ENCODE results near the gene ARL15. TPM values are rescaled to one million over a fixed set of nuclear protein-coding genes. Genes with fewer than 3 reads are reported as not detected.

The ARL15 gene
- total RNA-seq, 4 donors from 2014 or later, result 19.9 to 57.0 (median 36.9) TPM

DNA sequence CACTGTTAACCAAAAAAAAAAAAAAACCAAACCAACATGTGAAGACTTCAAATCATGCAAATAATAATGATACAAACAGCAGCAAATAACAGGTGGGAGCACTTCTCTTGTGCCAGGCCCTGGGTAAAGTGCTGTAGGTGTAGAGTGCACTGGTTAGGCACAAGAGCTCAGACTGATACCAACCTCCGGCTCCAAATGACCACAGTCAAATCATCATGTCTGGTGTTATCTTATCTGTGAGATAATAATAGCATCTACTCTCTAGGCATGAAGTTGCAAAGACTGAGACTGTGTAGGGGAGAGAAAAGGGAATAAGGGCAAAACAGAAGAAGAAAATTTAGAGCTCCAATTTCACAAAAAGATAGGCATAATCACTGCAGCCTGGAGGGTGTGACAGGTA, 159.5 kb downstream of the ARL15 start:
- no peak for DNase-seq (ENCODE audit: low spot score in 2 of 2)
- TF ChIP-seq EP300 (IDR thresholded peaks at IDR 0.05) (no peak), POLR2AphosphoS5 (IDR thresholded peaks at IDR 0.05) (no peak)
- WGBS, result 86% methylated on average over 1 of the region's 1 CpG
- peaks cover 4% of the 10 kb centered on the region for H3K4me1 ChIP-seq
- H3K27ac ChIP-seq, result no peak overlapping the region
- H3K27me3 ChIP-seq, result no peaks in the 10 kb centered on the region
- H3K36me3 ChIP-seq, result no peaks in the 10 kb centered on the region
- no peak overlapping the region for H3K4me3 ChIP-seq
- no peaks in the 10 kb centered on the region for H3K9me3 ChIP-seq

DNA sequence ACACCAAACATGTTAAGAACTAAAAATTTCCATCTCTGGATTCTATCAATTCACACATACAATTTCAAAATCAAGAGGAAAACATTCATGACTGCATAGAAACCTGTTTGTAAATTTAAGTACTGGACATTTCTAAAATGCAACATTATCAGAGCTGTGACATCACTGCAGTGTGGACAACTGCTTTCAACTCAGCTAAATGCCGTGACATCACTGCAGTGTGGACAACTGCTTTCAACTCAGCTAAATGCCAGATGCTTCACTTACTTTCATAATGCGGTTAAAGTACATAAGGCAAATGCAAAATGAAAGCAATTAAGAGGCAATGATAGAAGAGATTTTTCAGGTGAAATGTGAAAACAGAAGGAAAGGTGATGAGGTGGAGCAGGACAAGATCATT, 161.5 kb downstream of the ARL15 start:
- no peaks in the 10 kb centered on the region for H3K36me3 ChIP-seq
- H3K9me3 ChIP-seq, result no peaks in the 10 kb centered on the region
- DNase-seq (ENCODE audit: low spot score in 2 of 2), result no peak
- no peaks in the 10 kb centered on the region for H3K27me3 ChIP-seq
- 89% methylated on average over 2 of the region's 2 CpGs for WGBS
- no peak overlapping the region for H3K27ac ChIP-seq
- peaks cover 4% of the 10 kb centered on the region for H3K4me1 ChIP-seq
- TF ChIP-seq, protein P1, sequence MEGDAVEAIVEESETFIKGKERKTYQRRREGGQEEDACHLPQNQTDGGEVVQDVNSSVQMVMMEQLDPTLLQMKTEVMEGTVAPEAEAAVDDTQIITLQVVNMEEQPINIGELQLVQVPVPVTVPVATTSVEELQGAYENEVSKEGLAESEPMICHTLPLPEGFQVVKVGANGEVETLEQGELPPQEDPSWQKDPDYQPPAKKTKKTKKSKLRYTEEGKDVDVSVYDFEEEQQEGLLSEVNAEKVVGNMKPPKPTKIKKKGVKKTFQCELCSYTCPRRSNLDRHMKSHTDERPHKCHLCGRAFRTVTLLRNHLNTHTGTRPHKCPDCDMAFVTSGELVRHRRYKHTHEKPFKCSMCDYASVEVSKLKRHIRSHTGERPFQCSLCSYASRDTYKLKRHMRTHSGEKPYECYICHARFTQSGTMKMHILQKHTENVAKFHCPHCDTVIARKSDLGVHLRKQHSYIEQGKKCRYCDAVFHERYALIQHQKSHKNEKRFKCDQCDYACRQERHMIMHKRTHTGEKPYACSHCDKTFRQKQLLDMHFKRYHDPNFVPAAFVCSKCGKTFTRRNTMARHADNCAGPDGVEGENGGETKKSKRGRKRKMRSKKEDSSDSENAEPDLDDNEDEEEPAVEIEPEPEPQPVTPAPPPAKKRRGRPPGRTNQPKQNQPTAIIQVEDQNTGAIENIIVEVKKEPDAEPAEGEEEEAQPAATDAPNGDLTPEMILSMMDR (IDR thresholded peaks at IDR 0.05), result no peak
- TF ChIP-seq POLR2A (IDR thresholded peaks at IDR 0.05) (no peak), POLR2AphosphoS5 (IDR thresholded peaks at IDR 0.05) (no peak), EP300 (IDR thresholded peaks at IDR 0.05) (no peak)
- H3K4me3 ChIP-seq, result no peak overlapping the region

DNA sequence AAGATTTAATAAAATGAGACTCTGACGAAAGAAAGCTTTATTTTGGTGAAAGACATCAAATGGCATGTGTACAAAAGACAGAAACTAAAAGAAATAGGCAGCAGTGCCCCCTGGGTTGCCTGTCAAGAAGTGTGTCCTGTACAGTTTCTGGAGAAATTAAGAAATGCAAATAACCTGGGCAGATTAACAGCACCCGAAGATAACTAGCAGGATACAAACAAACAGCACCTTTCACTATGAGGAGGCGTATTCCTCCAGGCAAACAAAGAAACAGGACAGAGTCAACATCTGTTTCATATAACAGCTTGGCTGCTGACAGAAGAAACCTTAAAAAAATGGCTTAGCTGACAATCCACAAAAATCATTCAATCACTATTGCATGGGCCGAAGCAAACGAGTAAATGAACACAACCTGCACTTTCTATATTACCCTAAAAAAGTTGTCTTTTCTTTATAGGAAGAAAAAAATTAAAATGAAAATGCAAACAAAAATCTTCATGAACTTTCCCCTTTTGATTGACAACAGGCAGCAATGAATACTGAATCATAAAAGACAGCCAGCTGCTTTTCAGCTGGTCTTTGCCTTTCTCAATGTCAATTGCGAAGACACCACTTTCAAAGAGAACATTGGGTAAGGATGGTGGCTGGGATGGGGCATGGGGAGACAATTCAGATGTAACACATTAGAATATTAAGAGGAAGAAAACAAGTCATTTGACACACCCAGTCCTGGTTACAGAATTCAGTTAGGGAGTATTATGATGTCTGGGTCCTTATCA, 162.1 kb downstream of the ARL15 start:
- H3K4me3 ChIP-seq, result no peak overlapping the region
- TF ChIP-seq, protein P1 (IDR thresholded peaks at IDR 0.05), result no peak
- TF ChIP-seq EP300 (IDR thresholded peaks at IDR 0.05), result no peak
- no peak for TF ChIP-seq POLR2AphosphoS5 (IDR thresholded peaks at IDR 0.05)
- no peak for TF ChIP-seq POLR2A (IDR thresholded peaks at IDR 0.05)
- no peaks in the 10 kb centered on the region for H3K36me3 ChIP-seq
- no peak overlapping the region for H3K27ac ChIP-seq
- DNase-seq (ENCODE audit: low spot score in 2 of 2), result no peak
- H3K27me3 ChIP-seq, result no peaks in the 10 kb centered on the region
- H3K4me1 ChIP-seq, result peaks cover 4% of the 10 kb centered on the region
- no peaks in the 10 kb centered on the region for H3K9me3 ChIP-seq
- WGBS, result 50% methylated on average over 6 of the region's 6 CpGs

DNA sequence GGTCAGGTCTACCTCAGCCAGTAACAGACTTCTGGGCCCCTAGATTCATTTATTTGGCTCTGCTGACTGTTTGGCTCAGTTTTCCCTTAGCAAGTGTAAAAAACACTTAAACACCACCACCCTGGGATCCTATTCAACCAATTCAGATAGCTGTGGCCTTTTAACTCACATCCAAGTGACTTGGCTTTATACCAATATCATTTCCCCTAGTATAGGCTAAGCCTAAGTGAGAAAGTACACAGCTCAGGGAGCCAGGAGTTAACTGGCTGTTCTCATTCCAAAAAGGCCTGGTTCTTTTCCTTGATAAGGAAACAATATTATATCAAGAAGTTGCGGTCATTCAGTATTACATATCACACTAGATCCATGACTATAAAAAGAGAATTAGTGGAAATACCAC, 163.5 kb downstream of the ARL15 start:
- Histone ChIP-seq H3K9me3 (no peaks in the 10 kb centered on the region), H3K36me3 (no peaks in the 10 kb centered on the region), H3K4me3 (no peak overlapping the region), H3K27me3 (no peaks in the 10 kb centered on the region), H3K4me1 (peaks cover 4% of the 10 kb centered on the region), H3K27ac (no peak overlapping the region)
- 100% methylated on average over 1 of the region's 1 CpG for WGBS
- TF ChIP-seq POLR2A (IDR thresholded peaks at IDR 0.05) (no peak), EP300 (IDR thresholded peaks at IDR 0.05) (no peak), POLR2AphosphoS5 (IDR thresholded peaks at IDR 0.05) (no peak)
- TF ChIP-seq, protein P1 (IDR thresholded peaks at IDR 0.05), result no peak
- DNase-seq (ENCODE audit: low spot score in 2 of 2), result no peak

DNA sequence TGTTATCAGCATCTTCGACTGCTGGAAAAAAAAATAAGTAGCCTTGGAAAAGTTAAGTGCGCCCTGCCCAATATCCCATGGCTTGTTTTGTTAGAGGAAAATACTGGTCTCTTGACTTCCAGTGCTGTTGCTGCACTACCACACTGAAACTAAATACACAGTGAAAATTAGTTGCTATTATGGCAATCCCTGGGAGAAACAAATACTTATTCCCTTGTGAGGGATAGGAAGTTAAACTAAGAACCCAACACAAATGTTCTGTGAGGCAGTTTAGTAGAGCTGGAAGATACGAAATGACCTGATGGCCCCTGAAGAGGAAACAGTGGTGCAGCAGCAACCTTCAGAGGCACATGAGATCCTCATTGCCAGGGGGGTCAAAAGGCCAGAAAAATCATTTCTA, 164.0 kb downstream of the ARL15 start:
- DNase-seq (ENCODE audit: low spot score in 2 of 2), result no peak
- no peak overlapping the region for H3K4me3 ChIP-seq
- no peaks in the 10 kb centered on the region for H3K27me3 ChIP-seq
- H3K4me1 ChIP-seq, result peaks cover 4% of the 10 kb centered on the region
- 77% methylated on average over 3 of the region's 3 CpGs for WGBS
- H3K9me3 ChIP-seq, result no peaks in the 10 kb centered on the region
- no peaks in the 10 kb centered on the region for H3K36me3 ChIP-seq
- no peak overlapping the region for H3K27ac ChIP-seq
- no peak for TF ChIP-seq EP300 (IDR thresholded peaks at IDR 0.05)
- TF ChIP-seq, protein P1 (IDR thresholded peaks at IDR 0.05), result no peak
- TF ChIP-seq POLR2A (IDR thresholded peaks at IDR 0.05), result no peak
- no peak for TF ChIP-seq POLR2AphosphoS5 (IDR thresholded peaks at IDR 0.05)
